Activated T-helper 2 cell treated with anti-CD3 and anti-CD28 coated beads, Interferon-gamma antibody, Interleukin-2, Interleukin-4, amounts not matched to agents 10 μg/mL and 5 μg/mL and 100 μg/mL, durations not matched to agents 14 hours and 24 hours and 36 hours (primary cell): ENCODE results near the gene ABI3BP. TPM values are rescaled to one million over a fixed set of nuclear protein-coding genes. Genes with fewer than 3 reads are reported as not detected.

Source experiments
- DNase-seq: peaks from one replicate; pipeline ENCODE4 v3.0.0; 2021; ENCODE audit warnings: low spot score
- H3K27ac Mint-ChIP-seq: one replicate; pipeline ENCODE4 v1.8.0; 2021; ENCODE audit warnings: mixed read lengths
- H3K27me3 Mint-ChIP-seq: one replicate; pipeline ENCODE4 v1.8.0; 2021; ENCODE audit warnings: low read depth, mixed read lengths
- H3K36me3 Mint-ChIP-seq: one replicate; pipeline ENCODE4 v1.8.0; 2021; ENCODE audit warnings: low read depth, mixed read lengths
- H3K4me1 Mint-ChIP-seq: one replicate; pipeline ENCODE4 v1.8.0; 2021; ENCODE audit warnings: low read depth, mixed read lengths
- H3K4me3 Mint-ChIP-seq: one replicate; pipeline ENCODE4 v1.8.0; 2021; ENCODE audit warnings: low read depth, mild to moderate bottlenecking, moderate library complexity, mixed read lengths
- H3K9me3 Mint-ChIP-seq: one replicate; pipeline ENCODE4 v1.8.0; 2021; ENCODE audit warnings: mixed read lengths
- intact Hi-C: fragments of 100-400 bp; cut with micrococcal nuclease; formaldehyde crosslinking; loops from one replicate; pipeline ENCODE4 v1.15.1; 2023
- total RNA-seq: library from RNA; stranded (reverse); gene quantifications from 2 replicates; pipeline ENCODE4 v1.2.3, GENCODE V29; 2022

Gene ABI3BP
- total RNA-seq, 1 donor from 2014 or later, result not detected

DNA sequence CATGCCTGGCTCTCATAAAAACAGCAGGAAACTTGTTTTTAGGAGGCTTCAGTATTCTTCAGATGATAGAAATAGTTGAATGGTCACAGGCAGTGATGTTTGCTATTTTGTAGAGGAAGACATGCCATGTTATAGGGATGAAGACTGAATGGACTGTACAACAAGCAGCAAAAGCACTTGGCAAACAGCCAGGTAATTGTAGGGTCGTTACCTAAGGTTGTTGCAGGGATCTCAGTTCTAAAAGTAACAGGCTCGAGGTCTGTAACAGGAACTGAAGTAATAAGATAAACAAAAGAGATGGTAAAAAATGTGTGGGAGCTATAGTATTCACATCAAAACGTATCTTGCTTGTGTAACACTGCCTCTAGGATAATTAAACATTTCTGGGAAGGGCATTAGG lies 167.6 kb downstream of the ABI3BP start:
- Mint-ChIP-seq H3K36me3 (no peaks in the 10 kb centered on the region), H3K27me3 (peaks cover 3% of the 10 kb centered on the region), H3K4me3 (no peak overlapping the region), H3K4me1 (no peaks in the 10 kb centered on the region), H3K9me3 (no peaks in the 10 kb centered on the region), H3K27ac (no peak overlapping the region)
- intact Hi-C loops, result no loop called here
- no peak for DNase-seq

DNA sequence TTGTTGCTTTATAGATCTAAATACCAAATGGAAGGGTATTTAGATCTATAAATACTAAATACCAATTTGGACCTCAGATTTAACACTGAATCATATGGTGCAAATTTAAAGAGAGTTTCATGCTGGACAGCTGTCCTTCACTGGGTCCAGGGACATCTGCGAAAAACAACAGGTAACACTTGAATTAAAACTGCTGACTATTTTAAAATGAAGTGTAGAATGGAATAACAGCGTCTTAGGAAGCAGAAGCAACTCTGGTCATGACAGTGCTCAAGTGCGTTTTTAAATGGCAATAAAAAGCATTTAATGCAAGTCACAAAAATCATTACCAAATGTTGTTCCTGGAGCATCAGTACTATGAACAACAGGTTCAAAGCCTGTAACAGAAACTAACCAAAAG lies 177.6 kb downstream of the ABI3BP start:
- Mint-ChIP-seq H3K4me1 (peaks cover 6% of the 10 kb centered on the region), H3K4me3 (no peak overlapping the region)

DNA sequence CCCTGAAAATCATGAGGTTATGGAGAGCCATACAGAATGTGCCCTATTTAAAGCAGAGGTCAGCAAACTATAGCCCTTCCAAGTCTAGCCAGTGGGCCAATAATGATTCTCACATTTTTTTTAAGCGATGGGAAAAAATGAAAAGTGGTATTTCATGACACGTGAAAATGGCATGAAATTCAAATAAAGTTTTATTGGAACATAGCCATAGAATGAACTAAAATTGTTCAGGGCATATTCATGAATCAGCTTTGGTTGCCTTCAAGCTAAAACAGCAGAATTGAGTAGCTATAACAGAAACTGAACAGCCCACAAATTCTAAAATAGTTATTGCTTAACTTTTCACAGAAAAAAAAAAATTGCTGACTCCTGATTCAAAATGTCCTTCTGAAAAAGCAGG lies 179.4 kb downstream of the ABI3BP start:
- no peak overlapping the region for H3K27ac Mint-ChIP-seq
- no peaks in the 10 kb centered on the region for H3K36me3 Mint-ChIP-seq
- no peaks in the 10 kb centered on the region for H3K9me3 Mint-ChIP-seq
- peaks cover 27% of the 10 kb centered on the region for H3K27me3 Mint-ChIP-seq
- H3K4me1 Mint-ChIP-seq, result peaks cover 6% of the 10 kb centered on the region
- intact Hi-C loops, result no loop called here
- no peak for DNase-seq
- H3K4me3 Mint-ChIP-seq, result no peak overlapping the region

More for the DNA sequence above, 177.6 kb downstream of the ABI3BP start:
- DNase-seq, result no peak
- peaks cover 28% of the 10 kb centered on the region for H3K27me3 Mint-ChIP-seq
- intact Hi-C loops, result no loop called here
- H3K36me3 Mint-ChIP-seq, result no peaks in the 10 kb centered on the region
- no peak overlapping the region for H3K27ac Mint-ChIP-seq
- H3K9me3 Mint-ChIP-seq, result no peaks in the 10 kb centered on the region

DNA sequence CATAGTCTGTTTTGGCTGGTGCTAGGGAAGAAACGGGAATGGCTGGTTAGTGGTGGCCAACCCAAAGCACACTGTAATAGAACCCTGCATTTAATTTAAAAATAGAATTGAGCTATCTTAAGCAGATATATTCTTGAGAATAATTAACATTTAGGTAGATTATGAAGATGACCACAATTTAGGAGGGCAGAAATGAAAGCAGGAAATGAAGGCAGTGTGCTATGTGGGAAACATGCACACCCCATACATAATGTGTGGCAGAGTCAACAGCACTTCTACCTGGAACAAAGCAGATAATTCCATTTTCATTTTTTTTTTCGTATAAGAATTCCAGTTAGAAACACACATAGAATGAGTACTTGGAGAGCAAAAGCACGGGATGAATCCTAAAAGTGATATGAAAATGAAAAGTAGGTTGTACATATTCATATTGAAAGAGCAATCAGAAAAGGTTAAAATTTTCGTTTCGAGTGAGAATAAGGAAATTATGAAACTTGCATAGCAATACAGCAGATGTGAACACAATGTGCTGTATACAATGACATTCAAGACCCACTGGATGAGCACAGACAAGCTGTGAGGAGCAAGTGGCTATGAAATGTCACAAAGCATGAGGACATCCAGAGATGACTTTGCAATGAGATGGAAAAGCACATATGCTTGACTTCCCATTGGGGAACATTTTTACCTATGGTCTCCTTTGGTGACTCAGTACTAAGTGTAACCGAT lies 181.3 kb downstream of the ABI3BP start:
- intact Hi-C loops, result no loop called here
- Mint-ChIP-seq H3K9me3 (no peaks in the 10 kb centered on the region), H3K36me3 (no peaks in the 10 kb centered on the region), H3K4me1 (peaks cover 6% of the 10 kb centered on the region), H3K27ac (no peak overlapping the region), H3K4me3 (no peak overlapping the region), H3K27me3 (peaks cover 27% of the 10 kb centered on the region)
- DNase-seq, result no peak

DNA sequence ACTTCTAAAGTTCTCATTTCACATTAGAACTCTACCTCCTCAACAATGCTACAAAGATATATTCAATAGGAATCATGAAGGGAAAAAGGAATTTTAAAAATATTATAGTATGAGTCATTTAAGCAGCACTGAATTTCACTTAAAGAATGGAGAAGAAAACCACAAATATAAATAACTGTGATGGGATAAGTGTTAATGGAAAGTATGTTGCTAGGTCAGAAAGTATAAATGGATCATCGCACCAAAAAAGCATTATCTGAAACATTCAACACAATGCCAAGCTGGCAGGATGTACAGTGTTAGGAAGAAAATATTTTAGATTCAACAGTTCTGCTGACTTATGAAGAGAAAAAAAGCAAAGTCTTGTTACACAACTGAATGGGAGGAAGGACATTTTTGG lies 182.6 kb downstream of the ABI3BP start:
- no peak for DNase-seq
- Mint-ChIP-seq H3K4me3 (no peak overlapping the region), H3K4me1 (peaks cover 6% of the 10 kb centered on the region), H3K36me3 (no peaks in the 10 kb centered on the region), H3K9me3 (no peaks in the 10 kb centered on the region), H3K27ac (no peak overlapping the region), H3K27me3 (peaks cover 25% of the 10 kb centered on the region)
- intact Hi-C loops, result no loop called here

DNA sequence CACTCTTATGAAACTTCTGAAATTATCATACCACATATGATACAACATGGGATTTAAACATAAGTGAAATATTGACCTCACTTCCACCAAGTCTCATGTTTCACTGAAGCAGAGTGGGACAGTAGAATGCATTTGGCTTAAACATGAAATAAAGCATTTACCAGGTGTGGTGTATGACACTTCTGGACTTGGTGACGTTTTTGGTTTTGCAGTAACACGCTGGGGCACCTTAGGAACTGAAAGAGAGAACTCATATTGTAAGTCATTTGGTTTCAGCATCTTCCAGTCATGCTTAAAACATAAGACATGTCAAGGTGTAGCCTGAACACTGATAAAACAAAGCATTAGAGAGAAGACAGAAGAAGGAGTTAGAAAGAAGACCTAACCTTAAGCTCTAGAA lies 188.6 kb downstream of the ABI3BP start:
- no peak overlapping the region for H3K4me3 Mint-ChIP-seq
- no peak for DNase-seq
- H3K27ac Mint-ChIP-seq, result no peak overlapping the region
- no peaks in the 10 kb centered on the region for H3K36me3 Mint-ChIP-seq
- intact Hi-C loops, result no loop called here
- H3K27me3 Mint-ChIP-seq, result peaks cover 24% of the 10 kb centered on the region
- H3K4me1 Mint-ChIP-seq, result no peaks in the 10 kb centered on the region
- no peaks in the 10 kb centered on the region for H3K9me3 Mint-ChIP-seq

DNA sequence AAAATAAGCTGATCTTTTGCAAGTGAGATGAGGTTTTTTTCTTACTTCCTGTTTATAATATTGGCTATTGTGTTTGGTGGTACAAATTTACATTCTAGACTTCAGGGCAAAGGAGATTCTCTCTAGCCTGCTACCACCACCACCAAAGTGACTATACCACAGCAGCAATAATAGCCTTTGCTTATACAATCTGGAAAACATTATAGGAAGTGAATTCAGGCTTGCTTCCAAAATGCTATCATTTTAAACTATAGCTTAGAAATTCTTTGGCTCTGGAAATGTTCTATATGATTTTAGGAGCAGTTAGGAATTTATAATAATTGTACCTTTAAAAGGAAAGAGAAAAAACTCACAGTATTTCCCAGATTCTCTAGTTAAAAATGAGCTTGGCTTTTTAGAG lies 189.5 kb downstream of the ABI3BP start:
- Mint-ChIP-seq H3K9me3 (no peaks in the 10 kb centered on the region), H3K27me3 (peaks cover 26% of the 10 kb centered on the region), H3K4me3 (no peak overlapping the region), H3K4me1 (no peaks in the 10 kb centered on the region), H3K36me3 (no peaks in the 10 kb centered on the region), H3K27ac (no peak overlapping the region)
- no peak for DNase-seq
- intact Hi-C loops, result no loop called here

DNA sequence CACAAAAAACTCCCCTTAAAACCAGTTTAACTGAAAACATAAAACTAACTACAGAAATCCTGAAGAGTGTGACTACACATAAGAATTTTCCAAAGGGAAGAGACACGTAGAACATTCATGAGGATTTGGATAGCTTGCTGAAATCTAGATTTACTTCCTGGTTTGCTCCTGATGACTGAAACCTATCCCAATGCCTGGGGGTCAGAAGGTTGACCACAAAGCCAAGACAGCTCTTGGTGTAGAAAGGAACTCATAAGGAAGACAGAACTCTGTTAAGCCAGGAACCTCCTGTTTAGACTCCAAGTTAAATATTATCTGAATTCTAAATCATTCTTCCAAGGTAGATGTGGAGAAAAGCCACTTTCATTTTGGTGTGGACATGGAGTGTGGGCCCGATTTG lies 191.1 kb downstream of the ABI3BP start:
- intact Hi-C loops, result no loop called here
- peaks cover 23% of the 10 kb centered on the region for H3K27me3 Mint-ChIP-seq
- no peak overlapping the region for H3K4me3 Mint-ChIP-seq
- H3K27ac Mint-ChIP-seq, result no peak overlapping the region
- no peak for DNase-seq
- H3K4me1 Mint-ChIP-seq, result no peaks in the 10 kb centered on the region
- H3K9me3 Mint-ChIP-seq, result no peaks in the 10 kb centered on the region
- no peaks in the 10 kb centered on the region for H3K36me3 Mint-ChIP-seq

DNA sequence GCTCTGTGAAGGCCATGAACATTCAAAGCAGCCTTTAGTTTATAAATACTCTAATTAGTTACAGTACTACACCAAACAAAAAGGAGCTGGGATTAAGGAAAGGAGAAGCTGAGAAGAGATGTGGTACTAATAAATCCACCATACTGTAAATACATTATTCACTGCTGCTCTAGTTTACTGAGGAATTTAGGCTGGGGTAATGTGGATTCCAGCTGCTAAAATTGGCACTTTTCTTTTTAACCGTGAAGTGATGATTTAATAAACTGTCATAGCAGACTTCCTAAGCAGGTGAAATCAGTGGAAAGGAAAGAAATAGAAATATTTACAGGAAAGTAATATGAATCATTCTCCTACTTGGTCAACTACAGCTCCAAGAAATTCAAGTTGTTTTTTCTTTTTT lies 195.2 kb downstream of the ABI3BP start:
- intact Hi-C loops, result loop anchor here (5.0 kb wide), 2 partner anchors 61 to 146 kb away; no protein-coding TSS in a partner anchor
- Mint-ChIP-seq H3K27me3 (peaks cover 17% of the 10 kb centered on the region), H3K4me3 (no peak overlapping the region), H3K9me3 (no peaks in the 10 kb centered on the region), H3K36me3 (no peaks in the 10 kb centered on the region), H3K4me1 (peaks cover 6% of the 10 kb centered on the region), H3K27ac (no peak overlapping the region)
- no peak for DNase-seq

DNA sequence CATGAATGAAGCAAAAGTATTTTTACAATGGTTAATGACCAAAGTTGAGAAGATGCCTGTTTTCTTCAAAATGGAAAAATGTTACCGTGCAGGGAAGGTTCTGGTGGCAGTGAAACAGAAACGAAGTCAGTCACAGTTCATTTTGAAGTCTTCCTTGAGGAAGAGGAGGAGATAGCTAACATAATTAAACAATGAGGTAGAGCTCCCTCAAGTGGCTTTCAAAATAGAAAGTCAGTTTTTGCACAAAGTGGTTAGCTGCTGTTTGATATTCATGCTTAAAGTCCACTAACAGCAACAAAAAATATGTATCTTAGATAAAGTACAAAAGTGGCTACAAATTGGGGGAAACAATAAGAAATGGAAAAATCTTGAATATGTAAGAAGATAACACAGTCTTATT lies 196.7 kb downstream of the ABI3BP start:
- intact Hi-C loops, result loop anchor here (5.0 kb wide), 2 partner anchors 59 to 144 kb away; no protein-coding TSS in a partner anchor
- Mint-ChIP-seq H3K4me3 (no peak overlapping the region), H3K4me1 (peaks cover 6% of the 10 kb centered on the region), H3K9me3 (no peaks in the 10 kb centered on the region), H3K27ac (no peak overlapping the region), H3K27me3 (peaks cover 15% of the 10 kb centered on the region), H3K36me3 (no peaks in the 10 kb centered on the region)
- DNase-seq, result no peak

DNA sequence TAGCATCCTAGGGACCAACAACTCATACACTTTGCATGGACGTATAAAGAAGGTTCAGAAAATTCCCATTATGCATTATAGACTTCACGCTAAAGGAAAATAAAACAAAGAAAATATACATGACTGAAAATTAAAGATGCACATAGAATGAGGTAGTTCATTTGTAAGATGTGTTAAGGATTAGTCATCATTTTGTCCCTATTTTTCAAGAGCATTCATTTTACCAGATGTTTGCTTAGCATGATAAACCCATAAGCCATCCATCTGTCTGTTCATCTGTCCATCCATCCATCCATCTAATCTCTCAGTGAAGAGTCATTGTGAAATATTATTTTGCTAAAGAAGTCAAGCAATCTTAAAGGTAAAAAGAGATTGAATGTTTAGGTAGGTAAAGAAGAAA lies 203.6 kb downstream of the ABI3BP start:
- intact Hi-C loops, result no loop called here
- Mint-ChIP-seq H3K36me3 (no peaks in the 10 kb centered on the region), H3K27me3 (peaks cover 9% of the 10 kb centered on the region), H3K9me3 (peaks cover 4% of the 10 kb centered on the region), H3K27ac (no peak overlapping the region), H3K4me3 (no peak overlapping the region), H3K4me1 (no peaks in the 10 kb centered on the region)
- no peak for DNase-seq

DNA sequence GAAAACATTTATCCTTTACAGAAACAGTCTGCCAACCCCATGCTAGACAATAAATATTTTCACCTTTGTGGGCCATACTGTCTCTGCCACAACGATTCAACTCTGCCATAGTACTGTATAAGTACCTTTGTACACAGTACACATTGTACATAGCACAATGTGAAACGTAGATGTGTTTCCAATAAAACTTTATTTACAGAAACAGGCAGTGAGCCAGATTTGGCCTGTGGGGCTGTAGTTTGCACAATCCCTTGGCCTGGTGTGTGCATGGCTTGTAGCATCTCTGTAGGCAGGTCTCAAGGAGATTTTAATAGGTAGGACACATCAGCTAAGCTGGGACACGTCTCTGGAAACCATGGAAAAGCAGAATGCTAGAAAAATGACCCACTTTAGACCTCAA lies 209.6 kb downstream of the ABI3BP start:
- no peaks in the 10 kb centered on the region for H3K4me1 Mint-ChIP-seq
- H3K27ac Mint-ChIP-seq, result no peak overlapping the region
- no peak overlapping the region for H3K4me3 Mint-ChIP-seq
- no peak for DNase-seq
- peaks cover 7% of the 10 kb centered on the region for H3K9me3 Mint-ChIP-seq
- intact Hi-C loops, result no loop called here
- H3K27me3 Mint-ChIP-seq, result peaks cover 5% of the 10 kb centered on the region
- H3K36me3 Mint-ChIP-seq, result no peaks in the 10 kb centered on the region

DNA sequence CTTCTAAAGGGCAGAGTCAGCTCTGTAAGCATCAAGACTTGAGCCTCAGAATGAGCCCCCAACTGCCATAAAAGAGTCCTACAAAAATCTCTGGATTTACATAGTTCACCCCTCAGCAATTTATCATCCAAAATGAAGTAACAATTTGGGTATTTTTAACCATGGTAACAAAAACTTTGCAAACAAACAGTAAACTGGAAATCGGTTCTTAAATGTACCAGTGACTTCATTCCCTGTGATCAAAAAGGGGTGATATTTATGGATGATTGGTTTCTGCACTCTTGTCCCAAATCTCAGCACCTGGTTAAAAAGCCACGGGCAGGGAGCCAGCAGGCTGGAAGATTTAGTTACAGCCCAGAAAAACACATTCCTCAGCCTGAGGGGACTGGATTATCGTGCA lies 210.3 kb downstream of the ABI3BP start:
- H3K27ac Mint-ChIP-seq, result no peak overlapping the region
- no peaks in the 10 kb centered on the region for H3K36me3 Mint-ChIP-seq
- DNase-seq, result no peak
- intact Hi-C loops, result no loop called here
- H3K9me3 Mint-ChIP-seq, result peaks cover 7% of the 10 kb centered on the region
- no peaks in the 10 kb centered on the region for H3K4me1 Mint-ChIP-seq
- H3K4me3 Mint-ChIP-seq, result no peak overlapping the region
- peaks cover 5% of the 10 kb centered on the region for H3K27me3 Mint-ChIP-seq

DNA sequence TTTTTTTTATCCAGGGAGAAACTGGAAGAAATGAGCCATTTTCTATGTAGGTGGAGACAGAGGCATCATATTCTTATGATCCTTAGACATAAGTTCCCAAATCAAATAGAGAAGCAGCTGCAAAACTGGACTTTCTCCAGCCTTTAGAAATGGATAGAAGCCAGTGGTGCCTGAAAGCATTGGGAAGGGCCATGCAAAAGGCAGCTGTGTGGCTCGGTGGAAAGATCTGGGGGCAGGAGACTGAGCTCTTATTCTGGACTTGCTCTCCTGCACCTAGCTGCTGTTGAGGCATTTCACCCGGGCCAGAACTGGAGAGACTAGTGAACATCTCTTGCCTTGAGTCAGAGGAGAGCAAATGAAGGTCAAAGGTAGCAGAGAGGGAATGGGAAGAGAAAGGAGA lies 210.9 kb downstream of the ABI3BP start:
- Mint-ChIP-seq H3K4me1 (no peaks in the 10 kb centered on the region), H3K36me3 (no peaks in the 10 kb centered on the region)

More for the DNA sequence above, 210.9 kb downstream of the ABI3BP start:
- no peak for DNase-seq
- intact Hi-C loops, result no loop called here
- Mint-ChIP-seq H3K9me3 (peaks cover 7% of the 10 kb centered on the region), H3K27me3 (peaks cover 5% of the 10 kb centered on the region), H3K27ac (no peak overlapping the region), H3K4me3 (no peak overlapping the region)
